ENCODE data around the gene INPP5A. TPM values are rescaled to one million over a fixed set of nuclear protein-coding genes. Genes with fewer than 3 reads are reported as not detected.

Gene INPP5A
- total and polyA plus RNA-seq, 7 donors, result 17.6 to 132 (median 100) TPM

DNA sequence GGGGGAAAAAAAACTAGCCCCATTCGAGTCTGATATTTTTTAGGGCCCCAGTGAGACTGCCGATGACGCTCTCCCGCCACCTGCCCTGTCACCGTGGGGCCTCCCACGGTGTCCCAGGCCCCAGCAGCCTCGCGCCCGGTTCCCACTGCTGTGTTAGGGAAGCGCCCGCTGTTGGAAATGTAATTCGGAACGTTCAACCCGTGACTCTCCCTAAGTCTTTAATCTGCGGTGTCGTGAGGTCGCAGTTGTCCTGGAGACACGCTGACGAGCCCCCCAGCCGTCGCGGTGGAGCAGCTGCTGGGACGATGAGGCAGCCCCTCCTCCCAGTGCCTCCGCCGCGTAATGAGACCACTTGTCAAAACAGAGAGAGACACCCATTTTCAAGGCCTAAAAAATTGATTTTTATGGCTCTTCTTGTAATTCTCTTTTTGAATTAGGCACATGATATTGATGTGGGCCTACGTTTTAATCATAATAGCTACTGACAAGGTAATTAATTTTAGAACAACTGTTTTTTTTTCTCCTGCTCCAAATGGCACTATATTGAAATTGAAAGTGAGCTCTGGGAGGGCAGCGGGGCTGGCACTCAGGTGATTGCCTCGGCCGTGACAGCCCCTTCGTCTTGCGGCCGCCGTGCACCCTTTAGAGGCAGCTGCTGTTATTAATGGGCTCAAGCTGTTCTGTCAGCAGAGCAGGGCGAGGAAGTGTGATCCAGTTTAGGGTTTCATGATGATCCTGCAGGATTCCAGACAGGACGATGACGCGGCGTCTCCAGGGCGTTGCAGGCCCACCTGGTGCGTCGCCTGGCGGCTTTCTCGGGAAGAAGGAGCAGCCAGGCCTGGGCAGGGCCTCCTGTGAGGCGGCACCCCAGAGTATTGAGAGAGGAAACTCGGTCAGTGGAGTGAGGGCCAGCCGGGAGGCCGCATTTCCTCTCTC is 185.1 kb downstream of the INPP5A start:
- H3K9me3 ChIP-seq, result no peaks in the 10 kb centered on the region
- peak overlapping the region in 3 of 4 donors; percentile 65 to 73 (median 72) for H3K27ac ChIP-seq
- 90 to 94% methylated on average over 48 of the region's 48 CpGs for WGBS, 2 donors
- intact Hi-C loops (cut with DNase I), result no loop called here
- TF ChIP-seq, protein P1, sequence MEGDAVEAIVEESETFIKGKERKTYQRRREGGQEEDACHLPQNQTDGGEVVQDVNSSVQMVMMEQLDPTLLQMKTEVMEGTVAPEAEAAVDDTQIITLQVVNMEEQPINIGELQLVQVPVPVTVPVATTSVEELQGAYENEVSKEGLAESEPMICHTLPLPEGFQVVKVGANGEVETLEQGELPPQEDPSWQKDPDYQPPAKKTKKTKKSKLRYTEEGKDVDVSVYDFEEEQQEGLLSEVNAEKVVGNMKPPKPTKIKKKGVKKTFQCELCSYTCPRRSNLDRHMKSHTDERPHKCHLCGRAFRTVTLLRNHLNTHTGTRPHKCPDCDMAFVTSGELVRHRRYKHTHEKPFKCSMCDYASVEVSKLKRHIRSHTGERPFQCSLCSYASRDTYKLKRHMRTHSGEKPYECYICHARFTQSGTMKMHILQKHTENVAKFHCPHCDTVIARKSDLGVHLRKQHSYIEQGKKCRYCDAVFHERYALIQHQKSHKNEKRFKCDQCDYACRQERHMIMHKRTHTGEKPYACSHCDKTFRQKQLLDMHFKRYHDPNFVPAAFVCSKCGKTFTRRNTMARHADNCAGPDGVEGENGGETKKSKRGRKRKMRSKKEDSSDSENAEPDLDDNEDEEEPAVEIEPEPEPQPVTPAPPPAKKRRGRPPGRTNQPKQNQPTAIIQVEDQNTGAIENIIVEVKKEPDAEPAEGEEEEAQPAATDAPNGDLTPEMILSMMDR (IDR thresholded peaks at IDR 0.05), result no peak
- TF ChIP-seq POLR2AphosphoS5 (IDR thresholded peaks at IDR 0.05) (no peak), EP300 (IDR thresholded peaks at IDR 0.05) (no peak), POLR2A (IDR thresholded peaks at IDR 0.05) (no peak)
- H3K36me3 ChIP-seq, result peaks cover 5 to 30% (median 17%) of the 10 kb centered on the region in 4 donors
- no peaks in the 10 kb centered on the region for H3K27me3 ChIP-seq
- H3K4me1 ChIP-seq, result peaks cover 0 to 8% (median 2%) of the 10 kb centered on the region in 4 donors
- no peak overlapping the region for H3K4me3 ChIP-seq
- no peak for DNase-seq

DNA sequence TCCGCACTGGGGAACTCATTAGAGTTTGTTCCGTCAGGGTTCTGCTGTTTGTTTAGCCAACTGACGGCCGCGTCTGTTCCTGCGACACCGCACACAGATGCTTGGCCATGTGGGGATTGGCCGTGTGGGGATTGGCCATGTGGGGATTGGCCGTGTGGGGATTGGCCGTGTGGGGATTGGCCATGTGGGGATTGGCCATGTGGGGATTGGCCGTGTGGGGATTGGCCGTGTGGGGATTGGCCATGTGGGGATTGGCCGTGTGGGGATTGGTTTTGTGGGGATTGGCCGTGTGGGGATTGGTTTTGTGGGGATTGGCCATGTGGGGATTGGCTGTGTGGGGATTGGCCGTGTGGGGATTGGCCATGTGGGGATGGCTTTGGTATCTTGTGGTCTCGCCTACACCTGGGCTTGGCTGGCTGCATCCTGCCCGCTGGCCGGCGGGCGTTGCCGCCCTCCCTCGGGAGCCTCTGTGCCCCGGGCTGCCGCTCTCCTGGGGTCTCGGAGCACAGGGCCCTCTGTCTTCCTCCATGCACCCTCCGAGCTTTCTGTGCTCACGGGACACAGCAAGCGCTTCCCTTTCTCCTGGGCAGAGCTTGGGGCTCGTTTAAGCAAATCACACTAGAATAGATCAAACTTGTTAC is 185.9 kb downstream of the INPP5A start:
- H3K27me3 ChIP-seq, result no peaks in the 10 kb centered on the region
- no peak for DNase-seq
- TF ChIP-seq EP300 (IDR thresholded peaks at IDR 0.05) (no peak), POLR2A (IDR thresholded peaks at IDR 0.05) (no peak), POLR2AphosphoS5 (IDR thresholded peaks at IDR 0.05) (no peak)
- TF ChIP-seq, protein P1 (IDR thresholded peaks at IDR 0.05), result no peak
- H3K9me3 ChIP-seq, result no peaks in the 10 kb centered on the region
- H3K27ac ChIP-seq, result peak overlapping the region in 1 of 4 donors; percentile 72
- WGBS, 2 donors, result 95% methylated on average over 29 of the region's 29 CpGs
- intact Hi-C loops (cut with DNase I), result no loop called here
- peaks cover 9 to 38% (median 23%) of the 10 kb centered on the region in 4 donors for H3K36me3 ChIP-seq
- no peak overlapping the region for H3K4me3 ChIP-seq
- H3K4me1 ChIP-seq, result peaks cover 0 to 8% (median 2%) of the 10 kb centered on the region in 4 donors

DNA sequence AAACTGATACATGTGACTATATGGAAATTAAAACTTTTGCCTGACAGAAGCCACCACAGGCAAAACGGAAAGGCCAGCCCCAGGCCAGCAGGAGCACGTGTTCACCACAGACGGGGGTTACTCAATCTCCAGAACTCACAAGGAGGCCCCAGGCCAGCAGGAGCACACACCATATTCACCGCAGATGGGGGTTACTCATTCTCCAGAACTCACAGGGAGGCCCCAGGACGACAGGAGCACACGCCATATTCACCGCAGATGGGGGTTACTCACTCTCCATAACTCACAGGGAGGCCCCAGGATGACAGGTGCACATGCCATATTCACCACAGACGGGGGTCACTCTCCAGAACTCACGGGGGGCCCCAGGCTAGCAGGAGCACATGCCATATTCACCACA is 186.9 kb downstream of the INPP5A start:
- Histone ChIP-seq H3K9me3 (no peaks in the 10 kb centered on the region), H3K4me1 (peaks cover 0 to 8% (median 2%) of the 10 kb centered on the region in 4 donors), H3K36me3 (peaks cover 9 to 41% (median 24%) of the 10 kb centered on the region in 4 donors), H3K27me3 (no peaks in the 10 kb centered on the region), H3K27ac (no peak overlapping the region), H3K4me3 (no peak overlapping the region)
- no peak for DNase-seq
- intact Hi-C loops (cut with DNase I), result no loop called here
- WGBS, 2 donors, result 94% methylated on average over 9 of the region's 9 CpGs
- TF ChIP-seq POLR2A (IDR thresholded peaks at IDR 0.05), result no peak

DNA sequence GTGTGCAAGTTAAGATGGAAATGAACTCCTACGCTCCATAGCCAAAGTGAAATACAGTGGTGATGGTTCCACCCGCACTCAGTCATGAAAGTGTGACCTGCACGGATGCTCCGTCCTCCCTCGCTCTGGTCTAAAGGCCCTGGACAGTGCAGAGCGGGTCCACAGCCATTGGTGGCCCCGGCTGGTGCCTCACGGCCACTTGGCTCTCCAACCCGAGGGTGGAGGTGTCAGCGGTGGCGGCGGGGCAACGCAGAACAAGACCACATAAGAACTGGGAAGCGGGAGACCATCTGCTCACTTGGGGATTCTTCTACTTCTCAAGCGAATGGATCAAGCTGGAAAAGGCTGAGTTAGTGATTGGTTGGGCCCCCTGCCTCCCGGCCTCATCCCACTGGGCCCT is 187.6 kb downstream of the INPP5A start:
- peaks cover 9 to 42% (median 24%) of the 10 kb centered on the region in 4 donors for H3K36me3 ChIP-seq
- H3K4me3 ChIP-seq, result no peak overlapping the region
- no peak for DNase-seq

More for the DNA sequence above, 187.6 kb downstream of the INPP5A start:
- intact Hi-C loops (cut with DNase I), result no loop called here
- Histone ChIP-seq H3K27me3 (no peaks in the 10 kb centered on the region), H3K9me3 (no peaks in the 10 kb centered on the region), H3K4me1 (peaks cover 0 to 8% (median 2%) of the 10 kb centered on the region in 4 donors), H3K27ac (no peak overlapping the region)
- TF ChIP-seq EP300 (IDR thresholded peaks at IDR 0.05), result no peak
- no peak for TF ChIP-seq POLR2AphosphoS5 (IDR thresholded peaks at IDR 0.05)
- TF ChIP-seq POLR2A (IDR thresholded peaks at IDR 0.05), result no peak
- TF ChIP-seq, protein P1 (IDR thresholded peaks at IDR 0.05), result no peak
- WGBS, 2 donors, result 96% methylated on average over 16 of the region's 16 CpGs

Measured in sigmoid colon (tissue), 7 donors.